Umbilical cord (tissue), 2 donors: ENCODE measurements around the gene VEZF1. TPM values are rescaled to one million over a fixed set of nuclear protein-coding genes. Genes with fewer than 3 reads are reported as not detected.

ENCODE experiments used
- DNase-seq: peaks from one replicate; pipeline ENCODE4 v3.0.0-alpha.2; 2015; ENCODE audit warnings: low spot score
- total RNA-seq: library from RNA; depleted of rRNA; stranded (reverse); fragments of >200 nt; gene quantifications from one replicate; pipeline ENCODE4 v1.2.3, GENCODE V29; 2014; ENCODE audit warnings: low replicate concordance; ENCODE audit not compliant: insufficient read depth

Gene VEZF1
- 50.3 TPM for total RNA-seq

- DNase-seq = peak; percentile 78
These were observed at the start of gene VEZF1 for GRCh38 chr17:57987581-57988300. VEZF1 (minus strand) TSS chr17:57988254; CDS start chr17:57988111, 143 bp downstream.

GRCh38 chr17:58032691-58033415 is 44.8 kb upstream of the VEZF1 start:
- no peak for DNase-seq

GRCh38 chr17:58028578-58028977 is 40.5 kb upstream of the VEZF1 start:
- DNase-seq = no peak

GRCh38 chr17:58020401-58020800 is 32.3 kb upstream of the VEZF1 start:
- no peak for DNase-seq

GRCh38 chr17:58019521-58019920 is 31.5 kb upstream of the VEZF1 start:
- no peak for DNase-seq

- DNase-seq = no peak
These were observed 31.0 kb upstream of the VEZF1 start for GRCh38 chr17:58019039-58019438.

- DNase-seq = no peak
These were observed 22.2 kb upstream of the VEZF1 start for GRCh38 chr17:58010067-58010799.

- DNase-seq = no peak
These were observed 20.0 kb upstream of the VEZF1 start for GRCh38 chr17:58007781-58008706.

GRCh38 chr17:58006924-58007780 is 19.1 kb upstream of the VEZF1 start, which contains the start of gene SRSF1:
SRSF1 (minus strand) TSS chr17:58007246; CDS start chr17:58007137, 109 bp downstream.
- peak; percentile 99 for DNase-seq

GRCh38 chr17:58006560-58006923 is 18.5 kb upstream of the VEZF1 start:
- peak; percentile 84 for DNase-seq

- DNase-seq = no peak
These were observed 17.9 kb upstream of the VEZF1 start for GRCh38 chr17:58005728-58006559.

- no peak for DNase-seq
These were observed 17.1 kb upstream of the VEZF1 start for GRCh38 chr17:58005031-58005727.

- no peak for DNase-seq
These were observed 16.0 kb upstream of the VEZF1 start for GRCh38 chr17:58004060-58004459.

GRCh38 chr17:58002973-58003372 is 14.9 kb upstream of the VEZF1 start:
- no peak for DNase-seq

- DNase-seq = no peak
These were observed 14.3 kb upstream of the VEZF1 start for GRCh38 chr17:58002154-58002948.

GRCh38 chr17:58001461-58002124 is 13.5 kb upstream of the VEZF1 start:
- no peak for DNase-seq

- peak; percentile 83 for DNase-seq
These were observed 11.5 kb upstream of the VEZF1 start for GRCh38 chr17:57999496-58000017.
